Right lung (tissue), 5 donors: ENCODE measurements around the gene FOXL3. TPM values are rescaled to one million over a fixed set of nuclear protein-coding genes. Genes with fewer than 3 reads are reported as not detected.
A peak's percentile ranks its signal among the peaks of the same experiment; 100 is the strongest.
"Not testable (repeated sequence)": the region's sequence is repeated elsewhere in the genome, so short reads cannot be mapped to it uniquely, and the experiment has no call there.

Source experiments
- DNase-seq, 2 donors: peaks; one replicate each; pipeline ENCODE4 v3.0.0-alpha.2; 2013
- polyA plus RNA-seq, 5 donors: library from polyadenylated mRNA; unstranded; fragments of 120-200 nt; gene quantifications; one replicate each; pipeline versions ENCODE4 v1.2.1 to v1.2.3, GENCODE V29; 2013; ENCODE audit warnings: inconsistent platforms in 1 of 5, low replicate concordance in 1 of 5; ENCODE audit not compliant: insufficient read length in 5 of 5, insufficient read depth in 1 of 5

Gene FOXL3
- polyA plus RNA-seq, 5 donors, result not detected

- peak in 1 of 2 donors; percentile 50 for DNase-seq
These were observed 32.2 kb downstream of the FOXL3 start for GRCh38 chr7:322111-322671.

GRCh38 chr7:322708-323111 lies 32.7 kb downstream of the FOXL3 start:
- DNase-seq, result no peak

- DNase-seq, result no peak
These were observed 33.4 kb downstream of the FOXL3 start for GRCh38 chr7:323410-323809.

GRCh38 chr7:324011-324410 lies 34.0 kb downstream of the FOXL3 start:
- no peak for DNase-seq

GRCh38 chr7:325051-325798 lies 35.3 kb downstream of the FOXL3 start:
- no peak for DNase-seq

- no peak for DNase-seq
These were observed 35.8 kb downstream of the FOXL3 start for GRCh38 chr7:325811-326210.

- no peak for DNase-seq
These were observed 36.3 kb downstream of the FOXL3 start for GRCh38 chr7:326273-326672.

GRCh38 chr7:326809-327232 lies 36.9 kb downstream of the FOXL3 start:
- peak; percentile 67 to 72 for DNase-seq

- no peak for DNase-seq
These were observed 37.4 kb downstream of the FOXL3 start for GRCh38 chr7:327233-327931.

- DNase-seq, result no peak
These were observed 38.2 kb downstream of the FOXL3 start for GRCh38 chr7:327991-328702.

- no peak for DNase-seq
These were observed 39.8 kb downstream of the FOXL3 start for GRCh38 chr7:329691-330281.

- DNase-seq, result no peak
These were observed 40.7 kb downstream of the FOXL3 start for GRCh38 chr7:330511-331230.

- DNase-seq, result no peak
These were observed 42.1 kb downstream of the FOXL3 start for GRCh38 chr7:332020-332517.

- no peak for DNase-seq
These were observed 42.8 kb downstream of the FOXL3 start for GRCh38 chr7:332646-333392.

- peak; percentile 69 to 70 for DNase-seq
These were observed 43.4 kb downstream of the FOXL3 start for GRCh38 chr7:333393-333764.

GRCh38 chr7:334618-335357 lies 44.8 kb downstream of the FOXL3 start:
- no peak for DNase-seq

- no peak for DNase-seq
These were observed 45.6 kb downstream of the FOXL3 start for GRCh38 chr7:335358-336148.

- DNase-seq, result not testable (repeated sequence)
These were observed 46.2 kb downstream of the FOXL3 start for GRCh38 chr7:336149-336533.
